GM21381 (cell line): Measurements from ENCODE around the gene SOCS3.

ENCODE experiments used
- ATAC-seq: cut with Tn5 transposase; IDR thresholded peaks from one replicate; pipeline ENCODE4 v1.9.1; 2021; ENCODE audit warnings: mild to moderate bottlenecking, moderate library complexity; ENCODE audit not compliant: unreplicated experiment

SOCS3 gene

DNA sequence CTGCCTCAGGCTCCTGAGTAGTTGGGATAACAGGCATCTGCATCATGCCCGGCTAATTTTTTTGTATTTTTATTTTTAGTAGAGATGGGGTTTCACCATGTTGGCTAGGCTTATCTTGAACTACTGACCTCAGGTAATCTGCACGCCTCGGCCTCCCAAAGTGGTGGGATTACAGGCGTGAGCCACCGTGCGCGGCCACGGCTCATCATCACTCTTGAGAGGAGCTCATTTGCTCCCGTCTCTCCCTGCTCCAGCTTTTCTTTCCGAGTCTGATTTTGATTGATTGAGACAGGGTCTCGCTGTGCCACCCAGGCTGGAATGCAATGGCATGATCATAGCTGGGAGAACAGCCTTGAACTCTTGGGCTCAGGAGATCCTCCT, 31.2 kb upstream of the SOCS3 start:
- no peak for ATAC-seq

- ATAC-seq = no peak
Observed at GRCh38 chr17:78390241-78391050, 30.6 kb upstream of the SOCS3 start.

GRCh38 chr17:78387977-78388941, 28.4 kb upstream of the SOCS3 start:
- ATAC-seq = no peak

- no peak for ATAC-seq
Observed at GRCh38 chr17:78384479-78385175, 24.8 kb upstream of the SOCS3 start.

GRCh38 chr17:78383725-78384471, 24.0 kb upstream of the SOCS3 start:
- no peak for ATAC-seq

DNA sequence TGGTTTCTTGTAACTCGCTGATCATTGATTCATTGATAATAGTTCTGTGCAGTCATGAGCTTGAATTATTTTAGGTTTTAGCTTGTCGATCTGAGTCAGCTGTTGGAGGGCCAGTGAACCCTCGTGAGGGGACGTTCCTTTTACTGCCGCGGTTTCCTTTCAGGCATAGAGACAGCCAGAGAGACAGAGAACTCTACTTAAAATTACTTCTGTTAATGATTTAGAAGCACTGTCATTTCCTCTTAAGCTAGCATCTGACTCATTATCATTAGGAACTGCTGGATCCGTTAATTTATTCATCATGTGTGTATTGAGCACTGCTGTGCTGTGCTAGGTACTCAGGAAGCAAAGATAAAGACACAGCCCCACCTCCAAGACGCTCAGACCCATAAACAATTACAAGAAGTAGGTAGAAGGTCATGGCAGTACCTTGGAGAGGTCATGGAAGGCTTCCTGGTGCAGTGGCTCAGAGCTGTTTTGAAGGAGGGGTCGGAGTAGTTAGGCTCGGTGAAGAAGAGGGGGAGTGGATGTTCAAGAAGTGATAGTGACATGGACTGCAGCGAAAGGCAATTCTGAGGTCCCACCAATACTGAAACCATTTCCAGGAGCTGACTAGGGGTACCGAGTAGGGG, 21.8 kb upstream of the SOCS3 start:
- no peak for ATAC-seq

DNA sequence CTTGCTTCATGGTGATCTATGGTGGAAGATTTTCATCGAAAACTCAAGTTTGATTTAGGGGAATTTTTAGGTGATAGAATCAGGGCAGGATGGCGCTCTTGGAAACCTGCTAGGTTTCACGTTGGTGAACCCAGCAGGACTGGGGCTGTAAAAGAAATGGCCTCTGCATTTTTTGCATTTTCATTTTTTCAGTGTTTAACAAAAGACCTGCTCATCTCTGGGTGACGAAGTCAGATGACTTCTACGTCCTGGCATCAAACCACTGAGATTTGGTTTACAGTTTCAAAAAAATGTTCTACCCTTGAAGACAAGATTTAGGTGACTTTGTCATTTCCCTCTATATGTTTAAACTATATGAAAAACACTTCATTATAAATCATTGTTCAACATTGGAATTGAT, 20.5 kb upstream of the SOCS3 start:
- ATAC-seq = no peak

DNA sequence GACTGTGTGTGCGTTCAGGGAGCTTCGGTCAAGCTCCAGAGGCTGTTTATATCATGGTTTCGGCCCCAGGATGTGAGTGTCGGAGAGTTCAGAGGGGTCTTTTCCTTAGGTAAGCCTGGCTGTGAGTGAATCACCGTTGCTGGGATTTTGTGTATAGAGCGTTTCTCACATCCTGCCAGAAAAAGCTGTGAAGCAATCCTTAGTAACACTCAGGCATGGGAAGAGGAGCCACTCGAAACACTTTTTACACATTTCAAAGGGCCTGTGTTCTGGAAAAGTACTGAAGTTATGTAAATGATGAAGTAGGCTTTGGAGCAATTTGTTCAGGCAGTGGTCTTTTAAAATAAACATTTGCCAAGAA, 19.2 kb upstream of the SOCS3 start:
- ATAC-seq = no peak

GRCh38 chr17:78378225-78379130, 18.6 kb upstream of the SOCS3 start, which contains the start of gene PGS1:
PGS1 (plus strand) TSS chr17:78378649; CDS start chr17:78378666, 17 bp downstream.
- peak; percentile 65 for ATAC-seq

DNA sequence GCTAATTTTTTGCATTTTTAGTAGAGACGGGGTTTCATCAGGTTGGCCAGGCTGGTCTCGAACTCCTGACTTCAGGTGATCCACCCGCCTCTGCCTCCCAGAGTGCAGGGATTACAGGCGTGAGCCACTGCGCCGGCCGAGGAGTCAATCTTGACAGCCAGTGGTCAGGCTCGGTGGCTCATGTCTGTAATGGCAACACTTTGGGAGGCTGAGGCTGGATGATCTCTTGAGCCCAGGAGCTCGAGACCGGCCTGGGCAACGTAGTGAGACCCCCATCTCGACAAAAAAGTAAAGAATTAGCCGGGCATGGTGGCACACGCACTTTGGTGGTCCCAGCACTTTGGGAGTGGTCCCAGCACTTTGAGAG, 18.0 kb upstream of the SOCS3 start:
- ATAC-seq = no peak

- ATAC-seq = no peak
Observed at GRCh38 chr17:78376161-78376560, 16.3 kb upstream of the SOCS3 start.

DNA sequence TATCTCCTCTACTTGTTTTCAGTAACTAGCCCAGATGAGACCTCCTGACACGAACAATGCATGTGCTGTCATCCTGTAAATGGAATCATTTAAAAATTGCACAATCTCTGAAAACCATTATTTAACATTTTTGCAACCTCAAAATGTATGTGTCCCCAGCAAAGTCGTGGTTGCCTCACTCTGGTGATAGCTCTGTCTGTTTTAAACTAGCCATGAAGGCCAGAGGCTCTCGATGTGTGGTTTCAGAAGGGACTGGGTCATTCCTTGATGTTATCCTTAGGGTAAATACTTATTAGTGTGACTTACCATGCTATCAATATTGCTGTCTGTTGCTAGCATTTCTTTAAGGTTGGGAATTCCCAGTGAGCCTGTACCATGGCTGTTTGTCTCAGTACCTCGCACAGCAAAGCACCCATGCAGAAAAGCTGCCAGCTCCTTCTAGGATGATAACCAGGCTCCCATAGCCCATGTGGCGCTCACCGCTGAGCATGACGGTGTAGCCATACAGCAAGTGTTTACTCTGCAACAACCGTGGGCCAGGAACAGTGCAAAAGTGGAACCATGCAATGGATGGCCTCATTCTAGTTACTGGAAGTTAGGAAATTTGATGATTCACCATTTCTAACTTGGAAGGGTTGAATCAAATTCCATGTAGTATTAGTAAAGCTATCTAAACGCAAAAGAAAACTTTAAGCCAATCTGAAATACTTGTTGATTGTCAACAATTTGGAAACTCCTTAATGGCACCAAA, 15.7 kb upstream of the SOCS3 start:
- no peak for ATAC-seq

DNA sequence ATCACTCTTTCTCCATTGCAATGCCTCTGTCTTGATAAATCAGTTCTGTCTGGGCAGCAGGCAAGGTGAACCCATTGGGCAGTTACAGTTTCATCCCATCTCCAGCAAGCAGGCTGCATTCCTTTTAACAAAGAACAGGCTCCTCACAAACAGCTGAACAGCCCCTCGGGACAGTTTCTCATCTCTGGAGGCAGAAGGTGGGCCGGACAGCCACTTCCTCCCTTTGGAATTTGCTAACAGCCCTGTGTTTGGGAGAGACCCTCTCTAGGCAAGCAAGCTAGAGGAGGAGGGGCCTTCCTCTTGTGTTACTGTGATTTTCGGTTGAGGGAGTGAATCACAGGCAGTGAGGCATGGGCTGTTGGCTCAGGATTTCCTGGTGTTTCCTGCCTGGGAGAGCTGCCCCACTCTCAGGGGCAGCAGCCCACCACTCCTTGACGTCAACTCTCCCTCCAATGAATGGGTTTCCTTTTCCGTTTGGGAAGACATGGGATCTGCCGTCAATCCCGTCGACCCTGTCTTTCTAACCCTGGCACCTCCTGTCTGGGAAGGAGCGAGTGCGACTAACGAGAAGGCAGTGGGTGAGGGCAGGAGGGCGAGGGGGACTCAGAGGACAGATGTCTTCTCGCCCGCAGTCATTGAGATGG, 14.9 kb upstream of the SOCS3 start:
- no peak for ATAC-seq

DNA sequence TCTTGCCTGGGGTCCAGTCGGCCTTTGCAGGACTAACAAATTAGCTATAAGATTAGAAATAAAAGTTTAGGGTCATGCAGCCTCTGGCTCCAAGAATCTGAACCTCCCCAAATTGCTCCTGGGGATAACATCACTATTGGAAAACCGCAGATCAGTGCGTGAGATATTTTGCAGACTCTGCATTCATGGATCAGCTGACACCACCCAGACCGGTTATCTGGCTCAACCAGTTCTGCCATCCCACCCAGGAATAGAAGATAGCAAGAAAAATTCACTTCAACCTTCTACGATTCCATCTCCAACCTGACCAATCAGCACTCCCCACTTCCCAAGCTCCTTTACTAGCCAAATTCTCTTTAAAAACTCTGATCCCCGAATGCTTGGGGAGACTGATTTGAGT, 14.3 kb upstream of the SOCS3 start:
- no peak for ATAC-seq

- ATAC-seq = no peak
Observed at GRCh38 chr17:78372841-78373240, 13.0 kb upstream of the SOCS3 start.

GRCh38 chr17:78371056-78371455, 11.2 kb upstream of the SOCS3 start:
- ATAC-seq = no peak

DNA sequence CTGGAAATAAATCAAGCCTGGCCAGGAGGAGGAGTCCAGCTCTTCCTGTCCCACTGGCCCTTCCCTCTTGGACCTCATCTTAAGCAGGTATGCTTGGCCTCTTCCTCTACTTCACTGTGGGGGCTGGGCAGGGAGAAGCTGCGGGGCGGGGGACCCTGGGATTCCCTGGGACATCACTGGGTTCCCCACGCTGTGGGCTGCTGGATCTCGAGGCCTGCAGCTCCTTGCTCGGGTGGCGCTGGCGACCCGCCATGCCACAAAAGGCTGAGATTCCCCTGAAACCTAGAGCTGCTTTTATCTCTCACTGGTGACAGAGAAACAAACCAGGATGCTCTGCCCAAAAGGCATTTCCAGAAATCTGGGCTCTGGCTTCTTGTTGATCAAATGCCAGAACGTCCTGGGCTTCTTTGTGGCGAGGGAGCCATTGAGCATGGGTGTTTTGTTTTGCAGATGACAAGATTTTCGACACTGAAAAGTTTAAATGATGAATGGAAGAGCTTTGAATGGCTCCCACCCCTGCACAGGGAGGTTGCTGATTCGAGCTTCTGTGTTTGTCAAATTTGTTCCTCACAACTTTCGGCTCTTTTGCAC, 10.0 kb upstream of the SOCS3 start:
- no peak for ATAC-seq
